HEK293 (cell line): Measurements from ENCODE around the gene IL16.

Source experiments
- MYNN ChIP-seq: fragments of 450-650 bp; formaldehyde crosslinking; IDR thresholded peaks from 2 replicates; pipeline ENCODE4 v1.5.1; 2016; ENCODE audit warnings: missing biosample characterization, missing genetic modification characterization, borderline replicate concordance
- MZF1 ChIP-seq: fragments of 450-650 bp; formaldehyde crosslinking; IDR thresholded peaks from 2 replicates; pipeline ENCODE4 v1.5.1; 2017; ENCODE audit warnings: missing biosample characterization, missing genetic modification characterization, borderline replicate concordance
- OVOL3 ChIP-seq: fragments of 450-650 bp; formaldehyde crosslinking; IDR thresholded peaks from 2 replicates; pipeline ENCODE4 v1.5.1; 2016; ENCODE audit warnings: missing biosample characterization, missing genetic modification characterization
- SP7 ChIP-seq: fragments of 450-650 bp; formaldehyde crosslinking; IDR thresholded peaks from 2 replicates; pipeline ENCODE4 v1.5.1; 2016; ENCODE audit warnings: missing biosample characterization, missing genetic modification characterization
- YY2 ChIP-seq: fragments of 450-650 bp; formaldehyde crosslinking; IDR thresholded peaks from 2 replicates; pipeline ENCODE4 v1.5.1; 2016; ENCODE audit warnings: missing biosample characterization, missing genetic modification characterization
- ZBTB1 ChIP-seq: fragments of 450-650 bp; formaldehyde crosslinking; IDR thresholded peaks from 2 replicates; pipeline ENCODE4 v1.5.1; 2016; ENCODE audit warnings: missing biosample characterization, missing genetic modification characterization
- ZNF350 ChIP-seq: fragments of 450-650 bp; formaldehyde crosslinking; IDR thresholded peaks from 2 replicates; pipeline ENCODE4 v1.5.0; 2017; ENCODE audit warnings: missing biosample characterization, mild to moderate bottlenecking, missing genetic modification characterization
- ZNF362 ChIP-seq: fragments of 450-650 bp; formaldehyde crosslinking; IDR thresholded peaks from 2 replicates; pipeline ENCODE4 v1.5.1; 2016; ENCODE audit warnings: missing biosample characterization, missing genetic modification characterization
- ZNF416 ChIP-seq: fragments of 450-650 bp; formaldehyde crosslinking; IDR thresholded peaks from 2 replicates; pipeline ENCODE4 v1.5.1; 2016; ENCODE audit warnings: missing biosample characterization, missing genetic modification characterization
- ZNF791 ChIP-seq: fragments of 450-650 bp; formaldehyde crosslinking; IDR thresholded peaks from 2 replicates; pipeline ENCODE4 v1.5.1; 2016; ENCODE audit warnings: missing biosample characterization, missing genetic modification characterization
- TF ChIP-seq, protein P1 (sequence below): fragments of 450-650 bp; IDR thresholded peaks from 2 replicates; pipeline ENCODE4 v1.5.1; 2018; ENCODE audit warnings: missing biosample characterization, mild to moderate bottlenecking, missing genetic modification characterization
- TF ChIP-seq, protein P2 (sequence below): fragments of 450-650 bp; formaldehyde crosslinking; IDR thresholded peaks from 2 replicates; pipeline ENCODE4 v1.5.1; 2016; ENCODE audit warnings: missing biosample characterization, missing genetic modification characterization
- TF ChIP-seq, protein P3 (sequence below): fragments of 450-650 bp; formaldehyde crosslinking; IDR thresholded peaks from 2 replicates; pipeline ENCODE4 v1.5.1; 2016; ENCODE audit warnings: missing biosample characterization, missing genetic modification characterization

GRCh38 chr15:81160312-81161159, 36.1 kb upstream of the IL16 start:
- no peak for TF ChIP-seq MZF1
- no peak for TF ChIP-seq SP7
- TF ChIP-seq, protein P1, sequence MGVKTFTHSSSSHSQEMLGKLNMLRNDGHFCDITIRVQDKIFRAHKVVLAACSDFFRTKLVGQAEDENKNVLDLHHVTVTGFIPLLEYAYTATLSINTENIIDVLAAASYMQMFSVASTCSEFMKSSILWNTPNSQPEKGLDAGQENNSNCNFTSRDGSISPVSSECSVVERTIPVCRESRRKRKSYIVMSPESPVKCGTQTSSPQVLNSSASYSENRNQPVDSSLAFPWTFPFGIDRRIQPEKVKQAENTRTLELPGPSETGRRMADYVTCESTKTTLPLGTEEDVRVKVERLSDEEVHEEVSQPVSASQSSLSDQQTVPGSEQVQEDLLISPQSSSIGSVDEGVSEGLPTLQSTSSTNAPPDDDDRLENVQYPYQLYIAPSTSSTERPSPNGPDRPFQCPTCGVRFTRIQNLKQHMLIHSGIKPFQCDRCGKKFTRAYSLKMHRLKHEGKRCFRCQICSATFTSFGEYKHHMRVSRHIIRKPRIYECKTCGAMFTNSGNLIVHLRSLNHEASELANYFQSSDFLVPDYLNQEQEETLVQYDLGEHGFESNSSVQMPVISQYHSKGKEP, result no peak
- TF ChIP-seq, protein P2, sequence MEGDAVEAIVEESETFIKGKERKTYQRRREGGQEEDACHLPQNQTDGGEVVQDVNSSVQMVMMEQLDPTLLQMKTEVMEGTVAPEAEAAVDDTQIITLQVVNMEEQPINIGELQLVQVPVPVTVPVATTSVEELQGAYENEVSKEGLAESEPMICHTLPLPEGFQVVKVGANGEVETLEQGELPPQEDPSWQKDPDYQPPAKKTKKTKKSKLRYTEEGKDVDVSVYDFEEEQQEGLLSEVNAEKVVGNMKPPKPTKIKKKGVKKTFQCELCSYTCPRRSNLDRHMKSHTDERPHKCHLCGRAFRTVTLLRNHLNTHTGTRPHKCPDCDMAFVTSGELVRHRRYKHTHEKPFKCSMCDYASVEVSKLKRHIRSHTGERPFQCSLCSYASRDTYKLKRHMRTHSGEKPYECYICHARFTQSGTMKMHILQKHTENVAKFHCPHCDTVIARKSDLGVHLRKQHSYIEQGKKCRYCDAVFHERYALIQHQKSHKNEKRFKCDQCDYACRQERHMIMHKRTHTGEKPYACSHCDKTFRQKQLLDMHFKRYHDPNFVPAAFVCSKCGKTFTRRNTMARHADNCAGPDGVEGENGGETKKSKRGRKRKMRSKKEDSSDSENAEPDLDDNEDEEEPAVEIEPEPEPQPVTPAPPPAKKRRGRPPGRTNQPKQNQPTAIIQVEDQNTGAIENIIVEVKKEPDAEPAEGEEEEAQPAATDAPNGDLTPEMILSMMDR (tag by site-specific recombination), result no peak
- no peak for TF ChIP-seq ZNF416
- TF ChIP-seq, protein P3, sequence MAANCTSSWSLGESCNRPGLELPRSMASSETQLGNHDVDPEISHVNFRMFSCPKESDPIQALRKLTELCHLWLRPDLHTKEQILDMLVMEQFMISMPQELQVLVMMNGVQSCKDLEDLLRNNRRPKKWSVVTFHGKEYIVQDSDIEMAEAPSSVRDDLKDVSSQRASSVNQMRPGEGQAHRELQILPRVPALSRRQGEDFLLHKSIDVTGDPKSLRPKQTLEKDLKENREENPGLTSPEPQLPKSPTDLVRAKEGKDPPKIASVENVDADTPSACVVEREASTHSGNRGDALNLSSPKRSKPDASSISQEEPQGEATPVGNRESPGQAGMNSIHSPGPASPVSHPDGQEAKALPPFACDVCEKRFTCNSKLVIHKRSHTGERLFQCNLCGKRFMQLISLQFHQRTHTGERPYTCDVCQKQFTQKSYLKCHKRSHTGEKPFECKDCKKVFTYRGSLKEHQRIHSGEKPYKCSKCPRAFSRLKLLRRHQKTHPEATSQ, result no peak
- TF ChIP-seq MYNN (tag by site-specific recombination), result no peak
- no peak for TF ChIP-seq YY2 (tag by site-specific recombination)
- TF ChIP-seq OVOL3, result no peak
- no peak for TF ChIP-seq ZNF362
- TF ChIP-seq ZNF791 (tag by site-specific recombination), result no peak
- TF ChIP-seq ZBTB1, result no peak
- no peak for TF ChIP-seq ZNF350 (tag by site-specific recombination)
